ENCODE data around the gene MYO3B. TPM values are rescaled to one million over a fixed set of nuclear protein-coding genes. Genes with fewer than 3 reads are reported as not detected.

MYO3B gene
- polyA plus RNA-seq, 1 donor (not counting 4 experiments of a cell fraction or from before 2014, with no cell fraction given), result 4.4 TPM

DNA sequence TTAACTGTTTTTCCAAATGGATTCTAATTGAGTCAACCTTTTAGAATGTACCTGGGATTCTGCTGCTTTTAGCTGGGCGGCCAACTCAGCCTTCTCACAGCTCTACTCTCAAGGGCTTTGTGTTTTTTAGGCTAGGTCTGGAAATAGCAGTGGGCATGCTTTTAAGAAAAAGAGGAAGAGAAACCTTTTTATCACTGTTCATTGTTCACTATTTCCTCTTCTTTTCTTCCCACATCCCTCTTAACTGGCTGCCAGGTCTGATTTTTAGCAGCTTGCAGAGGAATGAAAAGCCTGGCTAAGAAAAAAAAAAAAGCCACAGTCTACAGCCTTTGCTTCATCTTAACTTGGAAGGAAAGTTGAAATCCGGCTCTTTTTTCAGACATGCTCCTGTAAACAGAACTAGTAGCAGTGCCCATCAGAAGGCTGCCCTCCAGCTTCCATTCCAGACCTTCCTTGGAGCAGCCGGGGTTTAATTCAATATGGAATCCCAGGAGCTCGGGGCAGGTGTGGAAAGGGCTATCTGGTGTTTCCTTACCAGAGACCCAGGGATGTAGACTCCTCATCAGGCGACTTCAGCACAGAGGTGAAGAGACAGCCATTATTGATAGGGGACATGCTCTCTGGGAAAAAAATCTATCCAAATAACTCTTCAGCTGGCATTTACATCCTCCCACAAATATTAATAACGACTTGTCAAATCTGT lies 230.7 kb downstream of the MYO3B start:
- Histone ChIP-seq H3K27me3 (ENCODE audit: control insufficient read depth, extremely low read depth, insufficient read depth, low read length) (no peaks in the 10 kb centered on the region), H3K9me3 (ENCODE audit: control insufficient read depth, low read depth, low read length) (no peaks in the 10 kb centered on the region), H3K36me3 (ENCODE audit: control insufficient read depth in 2 of 2, extremely low read depth in 1 of 2, insufficient read depth in 2 of 2, low read length in 2 of 2) (no peaks in the 10 kb centered on the region), H3K4me3 (ENCODE audit: control insufficient read depth in 2 of 3, extremely low read depth in 1 of 3, insufficient read depth in 2 of 3, low read depth in 1 of 3, low read length in 3 of 3) (no peak overlapping the region), H3K9me1 (ENCODE audit: control insufficient read depth, extremely low read depth, insufficient read depth, low read length) (no peaks in the 10 kb centered on the region), H2AFZ (ENCODE audit: control insufficient read depth, low read length) (no peak overlapping the region), H3K9ac (ENCODE audit: control insufficient read depth, extremely low read depth, insufficient read depth, low read length) (no peak overlapping the region), H3K79me2 (ENCODE audit: control insufficient read depth, insufficient read depth, low read length) (no peaks in the 10 kb centered on the region), H3K27ac (ENCODE audit: control insufficient read depth, insufficient read depth, low read length) (no peak overlapping the region), H3K4me1 (ENCODE audit: control insufficient read depth, extremely low read depth, insufficient read depth, low read length) (no peaks in the 10 kb centered on the region), H3K4me2 (ENCODE audit: control insufficient read depth, extremely low read depth, insufficient read depth, low read depth, low read length) (peak overlapping the region; percentile 62), H4K20me1 (ENCODE audit: control insufficient read depth, extremely low read depth, insufficient read depth, low read length) (no peaks in the 10 kb centered on the region)
- no peak for TF ChIP-seq EZH2 (IDR thresholded peaks at IDR 0.05; ENCODE audit: low read length)
- TF ChIP-seq, protein P1, sequence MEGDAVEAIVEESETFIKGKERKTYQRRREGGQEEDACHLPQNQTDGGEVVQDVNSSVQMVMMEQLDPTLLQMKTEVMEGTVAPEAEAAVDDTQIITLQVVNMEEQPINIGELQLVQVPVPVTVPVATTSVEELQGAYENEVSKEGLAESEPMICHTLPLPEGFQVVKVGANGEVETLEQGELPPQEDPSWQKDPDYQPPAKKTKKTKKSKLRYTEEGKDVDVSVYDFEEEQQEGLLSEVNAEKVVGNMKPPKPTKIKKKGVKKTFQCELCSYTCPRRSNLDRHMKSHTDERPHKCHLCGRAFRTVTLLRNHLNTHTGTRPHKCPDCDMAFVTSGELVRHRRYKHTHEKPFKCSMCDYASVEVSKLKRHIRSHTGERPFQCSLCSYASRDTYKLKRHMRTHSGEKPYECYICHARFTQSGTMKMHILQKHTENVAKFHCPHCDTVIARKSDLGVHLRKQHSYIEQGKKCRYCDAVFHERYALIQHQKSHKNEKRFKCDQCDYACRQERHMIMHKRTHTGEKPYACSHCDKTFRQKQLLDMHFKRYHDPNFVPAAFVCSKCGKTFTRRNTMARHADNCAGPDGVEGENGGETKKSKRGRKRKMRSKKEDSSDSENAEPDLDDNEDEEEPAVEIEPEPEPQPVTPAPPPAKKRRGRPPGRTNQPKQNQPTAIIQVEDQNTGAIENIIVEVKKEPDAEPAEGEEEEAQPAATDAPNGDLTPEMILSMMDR (optimal IDR thresholded peaks at IDR 0.05 in 1 of 3, IDR thresholded peaks at IDR 0.05 in 1 of 3, conservative IDR thresholded peaks at IDR 0.05 in 1 of 3; ENCODE audit: extremely low read depth in 1 of 3, insufficient read depth in 2 of 3, low read length in 3 of 3), result no peak
- no peak for FAIRE-seq
- dilution Hi-C loops (cut with MboI; ENCODE audit: extremely low pct_ligation_motif_present, low sequenced_read_pairs), result no loop called here
- DNase-seq (ENCODE audit: low read depth, low spot score), result no peak

GRCh38 chr2:170409164-170409535 lies 231.2 kb downstream of the MYO3B start:
- dilution Hi-C loops (cut with MboI; ENCODE audit: extremely low pct_ligation_motif_present, low sequenced_read_pairs), result no loop called here

More at GRCh38 chr2:170409164-170409535, 231.2 kb downstream of the MYO3B start:
- Histone ChIP-seq H3K4me1 (ENCODE audit: control insufficient read depth, extremely low read depth, insufficient read depth, low read length) (no peaks in the 10 kb centered on the region), H2AFZ (ENCODE audit: control insufficient read depth, low read length) (peak overlapping the region; percentile 44), H3K36me3 (ENCODE audit: control insufficient read depth in 2 of 2, extremely low read depth in 1 of 2, insufficient read depth in 2 of 2, low read length in 2 of 2) (no peaks in the 10 kb centered on the region), H3K79me2 (ENCODE audit: control insufficient read depth, insufficient read depth, low read length) (no peaks in the 10 kb centered on the region), H3K27me3 (ENCODE audit: control insufficient read depth, extremely low read depth, insufficient read depth, low read length) (no peaks in the 10 kb centered on the region), H3K9me3 (ENCODE audit: control insufficient read depth, low read depth, low read length) (no peaks in the 10 kb centered on the region), H3K27ac (ENCODE audit: control insufficient read depth, insufficient read depth, low read length) (no peak overlapping the region), H4K20me1 (ENCODE audit: control insufficient read depth, extremely low read depth, insufficient read depth, low read length) (no peaks in the 10 kb centered on the region), H3K4me3 (ENCODE audit: control insufficient read depth in 2 of 3, extremely low read depth in 1 of 3, insufficient read depth in 2 of 3, low read depth in 1 of 3, low read length in 3 of 3) (no peak overlapping the region), H3K9me1 (ENCODE audit: control insufficient read depth, extremely low read depth, insufficient read depth, low read length) (no peaks in the 10 kb centered on the region), H3K9ac (ENCODE audit: control insufficient read depth, extremely low read depth, insufficient read depth, low read length) (no peak overlapping the region), H3K4me2 (ENCODE audit: control insufficient read depth, extremely low read depth, insufficient read depth, low read depth, low read length) (peak overlapping the region; percentile 62)
- DNase-seq (ENCODE audit: low read depth, low spot score) (peak; percentile 7), FAIRE-seq (peak; percentile 68)
- TF ChIP-seq EZH2 (IDR thresholded peaks at IDR 0.05; ENCODE audit: low read length), result no peak
- TF ChIP-seq, protein P1 (optimal IDR thresholded peaks at IDR 0.05 in 1 of 3, IDR thresholded peaks at IDR 0.05 in 1 of 3, conservative IDR thresholded peaks at IDR 0.05 in 1 of 3; ENCODE audit: extremely low read depth in 1 of 3, insufficient read depth in 2 of 3, low read length in 3 of 3), result peak; percentile 63 to 77 (median 71)
